GM10248 (cell line): ENCODE results near the gene ZNF570.

ENCODE experiments used
- CTCF ChIA-PET: fragments of 300-600 bp; sonication (Branson Sonifier 250); formaldehyde crosslinking; extraction: SDS; loops from one replicate; lab custom pipeline; 2021; ENCODE audit warnings: antibody characterized with exemption; lab: Yijun Ruan, JAX
- POLR2A ChIA-PET: fragments of 350-650 bp; sonication (Branson Sonifier 250); formaldehyde crosslinking; extraction: SDS; loops from one replicate; lab custom pipeline; 2020; ENCODE audit warnings: antibody characterized with exemption; lab: Yijun Ruan, JAX
- DNase-seq: peaks from one replicate; pipeline ENCODE4 v3.0.0; 2012; ENCODE audit errors: extremely low spot score
- CTCF ChIP-seq: IDR thresholded peaks from 2 replicates; pipeline ENCODE4 v1.5.1; 2012; ENCODE audit warnings: mild to moderate bottlenecking, low read depth; ENCODE audit errors: extremely low read depth, missing control alignments, control extremely low read depth

The ZNF570 gene

DNA sequence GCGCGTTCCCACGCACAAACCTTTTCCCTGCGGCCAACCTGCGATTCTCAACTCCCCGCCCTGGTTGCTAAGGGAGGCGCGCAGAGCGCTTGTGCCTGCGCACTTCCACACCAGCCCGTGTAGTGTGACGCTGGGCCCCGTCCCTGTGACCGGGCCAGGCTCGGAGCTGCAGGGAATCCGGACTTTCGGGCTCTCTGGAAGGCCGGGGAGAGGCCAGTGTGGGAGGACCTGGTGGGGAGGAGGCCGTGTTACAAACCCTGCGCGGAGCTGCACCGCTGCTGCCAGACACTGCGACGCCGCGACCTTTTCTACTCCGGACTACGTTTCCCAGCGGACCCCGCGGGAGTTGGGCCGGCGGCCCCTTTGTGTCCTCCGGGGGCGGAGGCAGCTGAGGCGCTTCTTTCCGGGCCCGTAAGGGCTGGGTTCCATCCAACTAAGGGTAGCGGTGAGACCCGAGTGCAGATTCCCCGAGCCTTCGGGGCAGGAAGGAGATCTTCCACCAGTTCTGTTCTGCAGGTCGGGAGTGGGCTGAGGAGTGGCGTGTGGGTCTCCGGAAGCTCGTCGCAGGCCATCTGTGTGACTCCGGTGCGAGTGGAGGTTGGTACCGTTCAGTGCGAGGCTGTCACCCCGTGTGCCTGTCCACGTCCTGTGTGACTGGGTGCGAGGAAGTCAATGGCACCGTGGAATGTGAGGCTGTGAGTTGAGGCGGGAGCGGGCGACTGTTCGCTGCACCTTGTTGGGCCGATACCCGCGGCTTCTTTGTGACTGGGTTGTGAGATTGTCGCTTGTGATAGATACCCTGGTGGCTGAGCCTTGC, at the start of gene ZNF570:
Gene ZNF570, plus strand, starts transcription at position 396 of the 817 bp plus-strand sequence. CDS start 999 bp downstream, outside the sequence.
- ChIA-PET POLR2A (interaction anchor here (0.7 to 1.2 kb wide), 2 partner anchors 21 to 126 kb away, joined by 3 to 5 read pairs; partner anchors contain the start of genes ZNF540 and ZNF571), CTCF (no interaction called here)
- TF ChIP-seq CTCF: no peak
- DNase-seq: peak; percentile 86

- TF ChIP-seq CTCF: no peak
Observed at GRCh38 chr19:37452500-37453245, 16.5 kb upstream of the ZNF570 start.

DNA sequence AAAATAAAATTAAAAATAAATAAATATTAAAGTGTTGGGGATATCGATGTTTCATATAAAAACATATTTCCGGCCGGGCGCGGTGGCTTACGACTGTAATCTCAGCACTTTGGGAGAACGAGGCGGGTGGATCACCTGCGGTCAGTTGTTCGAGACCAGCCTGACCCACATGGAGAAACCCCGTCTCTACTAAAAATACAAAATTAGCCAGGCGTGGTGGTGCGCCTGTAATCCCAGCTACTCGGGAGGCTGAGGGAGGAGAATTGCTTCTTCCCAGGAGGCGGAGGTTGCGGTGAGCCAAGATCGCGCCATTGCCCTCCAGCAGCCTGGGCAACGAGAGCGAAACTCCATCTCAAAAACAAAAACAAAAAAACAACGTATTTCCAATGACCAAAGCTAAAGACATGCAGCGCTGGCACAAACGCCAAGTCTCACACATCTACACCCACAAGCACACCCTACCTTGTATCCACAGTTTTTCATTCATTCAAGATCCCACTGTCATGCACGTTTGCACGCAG, 2.8 kb upstream of the ZNF570 start:
- POLR2A ChIA-PET: no interaction called here
- CTCF ChIA-PET: no interaction called here
- TF ChIP-seq CTCF: no peak
- DNase-seq: no peak

More at GRCh38 chr19:37452500-37453245, 16.5 kb upstream of the ZNF570 start:
- ChIA-PET POLR2A (no interaction called here), CTCF (no interaction called here)
- DNase-seq: no peak

GRCh38 chr19:37466798-37467607, 2.2 kb upstream of the ZNF570 start, which contains the start of gene ZNF569:
TSS of gene ZNF569 (minus strand) at chr19:37467444. CDS start at chr19:37444921, 22,523 bp downstream.
- ChIA-PET CTCF (interaction anchor here (1.0 to 1.3 kb wide), 2 partner anchors 85 to 97 kb away, joined by 3 to 4 read pairs; no protein-coding TSS in a partner anchor), POLR2A (no interaction called here)
- DNase-seq: peak; percentile 87

DNA sequence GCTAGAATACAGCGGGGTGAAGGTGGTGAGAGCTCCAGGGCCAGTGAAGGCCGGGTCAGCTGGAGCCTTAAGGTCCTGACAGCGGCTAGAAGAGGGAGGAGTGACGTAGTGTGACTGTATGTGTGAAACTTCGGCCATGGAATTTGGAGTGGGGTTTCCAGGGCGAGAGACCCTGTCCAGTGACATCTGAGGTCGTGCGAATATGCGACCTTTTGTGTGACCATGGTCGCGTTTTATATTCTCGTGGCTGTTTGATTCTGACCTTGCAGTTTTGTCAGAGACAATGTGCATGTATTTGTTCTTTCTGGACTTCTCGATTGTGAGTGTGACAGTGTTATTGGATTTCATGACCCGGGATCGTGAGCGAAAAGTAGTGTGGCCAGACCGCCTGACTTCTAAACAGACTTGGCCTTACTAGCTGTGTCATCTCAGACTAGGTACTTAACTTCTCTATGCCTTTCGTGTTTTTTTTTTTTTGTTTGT, 1.5 kb upstream of the ZNF570 start:
- POLR2A ChIA-PET: no interaction called here
- TF ChIP-seq CTCF: no peak
- no peak for DNase-seq
- CTCF ChIA-PET: interaction anchor here (1.0 to 1.3 kb wide), 2 partner anchors 84 to 97 kb away, joined by 3 to 4 read pairs; no protein-coding TSS in a partner anchor

More at GRCh38 chr19:37466798-37467607, 2.2 kb upstream of the ZNF570 start, which contains the start of gene ZNF569:
- no peak for TF ChIP-seq CTCF
